ENCODE data around the gene COL26A1. TPM values are rescaled to one million over a fixed set of nuclear protein-coding genes. Genes with fewer than 3 reads are reported as not detected.

COL26A1 gene
- total RNA-seq, 1 experiment from 2014 or later, result 0.20 TPM

- Histone ChIP-seq H3K4me1 (replicated peaks; ENCODE audit: insufficient read depth) (0 out of 2 replicates have a peak, but pooled peaks cover 2% of the 10 kb centered on the region), H3K4me2 (no peak overlapping the region), H3F3A (ENCODE audit: insufficient read depth, low read depth) (no peaks in the 10 kb centered on the region), H3K79me2 (ENCODE audit: low read depth) (no peaks in the 10 kb centered on the region), H3K9me2 (ENCODE audit: insufficient read depth) (no peaks in the 10 kb centered on the region), H2AFZ (no peak overlapping the region), H3K9me3 (ENCODE audit: insufficient read depth, low read depth) (no peaks in the 10 kb centered on the region), H4K20me1 (ENCODE audit: insufficient read depth) (no peaks in the 10 kb centered on the region), H3K36me3 (ENCODE audit: low read depth) (no peaks in the 10 kb centered on the region), H3K4me3 (no peak overlapping the region), H3K27me3 (ENCODE audit: insufficient read depth, low read depth) (peaks cover 4% of the 10 kb centered on the region; the same call in 1 of the 2 replicates), H3K27ac (no peak overlapping the region)
- no peak for DNase-seq
- intact Hi-C loops (cut with micrococcal nuclease; ENCODE audit: unreplicated experiment), result no loop called here
- TF ChIP-seq EZH2 (IDR thresholded peaks at IDR 0.05; ENCODE audit: low read depth) (no peak), CTCF (conservative IDR thresholded peaks at IDR 0.05) (no peak)
- no TSS peak for BruUV-seq (replicated peaks)
- ChIA-PET POLR2A (ENCODE audit: unreplicated experiment) (no interaction called here), CTCF (no interaction called here)
Measured at GRCh38 chr7:101589976-101590662, 227.4 kb downstream of the COL26A1 start.

GRCh38 chr7:101590663-101591435 lies 228.2 kb downstream of the COL26A1 start:
- H3K79me2 ChIP-seq (ENCODE audit: low read depth), result no peaks in the 10 kb centered on the region
- POLR2A ChIA-PET (ENCODE audit: unreplicated experiment), result no interaction called here
- H3K4me1 ChIP-seq (replicated peaks; ENCODE audit: insufficient read depth), result no peaks in the 10 kb centered on the region
- H3K4me2 ChIP-seq, result no peak overlapping the region
- H3K9me2 ChIP-seq (ENCODE audit: insufficient read depth), result no peaks in the 10 kb centered on the region
- H3F3A ChIP-seq (ENCODE audit: insufficient read depth, low read depth), result no peaks in the 10 kb centered on the region
- TF ChIP-seq CTCF (conservative IDR thresholded peaks at IDR 0.05) (no peak), EZH2 (IDR thresholded peaks at IDR 0.05; ENCODE audit: low read depth) (no peak)
- no peak overlapping the region for H2AFZ ChIP-seq
- no peak overlapping the region for H3K27ac ChIP-seq
- peaks cover 4% of the 10 kb centered on the region; the same call in 1 of the 2 replicates for H3K27me3 ChIP-seq (ENCODE audit: insufficient read depth, low read depth)
- no peaks in the 10 kb centered on the region for H3K9me3 ChIP-seq (ENCODE audit: insufficient read depth, low read depth)
- CTCF ChIA-PET, result no interaction called here
- no peaks in the 10 kb centered on the region for H3K36me3 ChIP-seq (ENCODE audit: low read depth)
- H3K4me3 ChIP-seq, result no peak overlapping the region
- no TSS peak for BruUV-seq (replicated peaks)
- DNase-seq, result no peak
- intact Hi-C loops (cut with micrococcal nuclease; ENCODE audit: unreplicated experiment), result no loop called here
- no peaks in the 10 kb centered on the region for H4K20me1 ChIP-seq (ENCODE audit: insufficient read depth)

- H3K4me3 ChIP-seq, result no peak overlapping the region
- ChIA-PET POLR2A (ENCODE audit: unreplicated experiment) (no interaction called here), CTCF (no interaction called here)
- no peaks in the 10 kb centered on the region for H4K20me1 ChIP-seq (ENCODE audit: insufficient read depth)
- no peaks in the 10 kb centered on the region for H3F3A ChIP-seq (ENCODE audit: insufficient read depth, low read depth)
- no peaks in the 10 kb centered on the region for H3K79me2 ChIP-seq (ENCODE audit: low read depth)
- H3K4me2 ChIP-seq, result no peak overlapping the region
- no peak overlapping the region for H3K27ac ChIP-seq
- intact Hi-C loops (cut with micrococcal nuclease; ENCODE audit: unreplicated experiment), result no loop called here
- H3K9me2 ChIP-seq (ENCODE audit: insufficient read depth), result no peaks in the 10 kb centered on the region
- H2AFZ ChIP-seq, result no peak overlapping the region
- no TSS peak for BruUV-seq (replicated peaks)
- TF ChIP-seq CTCF (conservative IDR thresholded peaks at IDR 0.05) (no peak), EZH2 (IDR thresholded peaks at IDR 0.05; ENCODE audit: low read depth) (no peak)
- peaks cover 4% of the 10 kb centered on the region; the same call in 1 of the 2 replicates for H3K27me3 ChIP-seq (ENCODE audit: insufficient read depth, low read depth)
- H3K4me1 ChIP-seq (replicated peaks; ENCODE audit: insufficient read depth), result no peaks in the 10 kb centered on the region
- no peaks in the 10 kb centered on the region for H3K36me3 ChIP-seq (ENCODE audit: low read depth)
- H3K9me3 ChIP-seq (ENCODE audit: insufficient read depth, low read depth), result no peaks in the 10 kb centered on the region
- DNase-seq, result no peak
Measured at GRCh38 chr7:101591504-101591903, 228.8 kb downstream of the COL26A1 start.

All from PC-9 (cell line).